Measurements from ENCODE around the gene CRY2. TPM values are rescaled to one million over a fixed set of nuclear protein-coding genes. Genes with fewer than 3 reads are reported as not detected.

The CRY2 gene
- total and polyA plus RNA-seq, 2 of the 8 experiments (the other 6 are each of a cell fraction or from before 2014, with no cell fraction given): 8.0 to 9.4 TPM

- no peak for TF ChIP-seq E2F6 (IDR thresholded peaks at IDR 0.05)
- TF ChIP-seq CHD1 (IDR thresholded peaks at IDR 0.05; ENCODE audit: low read depth, low read length): no peak
- peak; percentile 56 for TF ChIP-seq PHF8 (conservative IDR thresholded peaks at IDR 0.05; ENCODE audit: low read depth, low read length)
- no peak for TF ChIP-seq ATF3 (IDR thresholded peaks at IDR 0.05; ENCODE audit: insufficient read depth, low read depth, low read length)
- TF ChIP-seq USF2 (IDR thresholded peaks at IDR 0.05; ENCODE audit: low read length): no peak
- 0 out of 2 replicates have a peak, but pooled peaks have one; percentile 28 for TF ChIP-seq MAX (IDR thresholded peaks at IDR 0.05)
- TF ChIP-seq TCF12 (IDR thresholded peaks at IDR 0.05; ENCODE audit: low read depth, low read length): no peak
- no peak for TF ChIP-seq KDM4A (IDR thresholded peaks at IDR 0.05; ENCODE audit: low read depth, low read length, severe bottlenecking)
- peak; percentile 82 for TF ChIP-seq TAF7 (optimal IDR thresholded peaks at IDR 0.05; ENCODE audit: borderline replicate concordance, low read depth, low read length)
- TF ChIP-seq SP1 (IDR thresholded peaks at IDR 0.05; ENCODE audit: low read depth, low read length): peak; percentile 62
- no peak for TF ChIP-seq MAFK (IDR thresholded peaks at IDR 0.05; ENCODE audit: low read depth, low read length)
- peak in 1 of 2 experiments; percentile 44; a peak in 1 of 4 replicates for TF ChIP-seq SIN3A (conservative IDR thresholded peaks at IDR 0.05 in 1 of 2, IDR thresholded peaks at IDR 0.05 in 1 of 2; ENCODE audit: low read depth in 1 of 2, low read length in 2 of 2)
- no peak for TF ChIP-seq SUZ12 (IDR thresholded peaks at IDR 0.05; ENCODE audit: low read length)
- TF ChIP-seq HDAC2 (IDR thresholded peaks at IDR 0.05; ENCODE audit: borderline replicate concordance in 1 of 2, low read depth in 2 of 2, low read length in 2 of 2): peak in 1 of 2 experiments; percentile 52; a peak in 1 of 4 replicates
- no peak for TF ChIP-seq ATF2 (IDR thresholded peaks at IDR 0.05; ENCODE audit: low read length)
- TF ChIP-seq BRCA1 (IDR thresholded peaks at IDR 0.05; ENCODE audit: low read depth, low read length): no peak
- no peak; the same call in 1 of the 2 replicates for TF ChIP-seq TBP (IDR thresholded peaks at IDR 0.05; ENCODE audit: low read depth, low read length)
- TF ChIP-seq EZH2 (IDR thresholded peaks at IDR 0.05; ENCODE audit: low read depth, low read length, severe bottlenecking): no peak
- TF ChIP-seq CREB1 (IDR thresholded peaks at IDR 0.05): peak; percentile 9; the same call in 1 of the 2 replicates
Observed at GRCh38 chr11:45917623-45918330, 70.5 kb downstream of the CRY2 start, which contains the start of gene PEX16 (continued).

All from H1 (cell line).